Measurements from ENCODE around the gene NLRC3.

NLRC3 gene

DNA sequence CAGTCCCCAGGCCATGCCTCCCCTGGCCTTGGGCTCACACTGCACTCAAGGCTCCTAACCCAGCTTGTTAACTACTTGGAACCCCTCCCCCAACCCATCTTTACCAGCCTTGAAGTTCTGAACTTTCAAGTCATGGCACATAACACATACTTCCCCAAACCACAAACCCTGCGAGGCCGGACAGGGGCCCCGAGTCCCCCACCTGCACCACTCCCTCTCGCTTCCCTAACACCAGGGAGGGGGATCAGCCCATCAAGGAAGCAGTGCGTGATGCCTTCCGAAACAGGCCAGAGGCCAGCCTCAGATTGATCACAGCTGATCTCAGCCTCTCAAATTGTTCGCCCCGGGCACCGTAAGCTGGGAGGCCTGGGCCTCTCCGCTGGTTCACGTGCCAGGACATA is 3.0 kb upstream of the NLRC3 start:
- no peak for DNase-seq
- Histone ChIP-seq H4K5ac (ENCODE audit: low read length) (no peak overlapping the region), H4K8ac (ENCODE audit: low read depth, low read length) (no peak overlapping the region), H3K36me3 (ENCODE audit: control insufficient read depth, insufficient read depth, low read length) (peaks cover 6% of the 10 kb centered on the region), H3K27ac (ENCODE audit: low read depth, low read length) (no peak overlapping the region), H2AK5ac (ENCODE audit: low read length) (no peak overlapping the region), H3K27me3 (ENCODE audit: insufficient read depth, low read length, poor library complexity) (no peaks in the 10 kb centered on the region), H3K56ac (ENCODE audit: low read length) (peak overlapping the region; percentile 0), H3K18ac (ENCODE audit: low read length) (no peak overlapping the region), H3K79me1 (ENCODE audit: low read length) (no peaks in the 10 kb centered on the region), H3K79me2 (ENCODE audit: control insufficient read depth, insufficient read depth, low read length) (no peaks in the 10 kb centered on the region), H2BK5ac (ENCODE audit: low read length) (no peak overlapping the region), H3K23ac (ENCODE audit: low read length) (no peak overlapping the region), H3K4me2 (ENCODE audit: low read length) (no peak overlapping the region), H3K4me1 (ENCODE audit: control insufficient read depth, low read depth, low read length) (no peaks in the 10 kb centered on the region), H2BK120ac (ENCODE audit: low read depth, low read length) (no peak overlapping the region), H3K4ac (ENCODE audit: low read depth, low read length) (no peak overlapping the region), H3K9ac (ENCODE audit: low read length) (no peak overlapping the region), H3K4me3 (ENCODE audit: low read length) (no peak overlapping the region), H2BK15ac (replicated peaks; ENCODE audit: low read depth) (no peak overlapping the region)
- WGBS (ENCODE audit: extremely low coverage, insufficient coverage, low lambda C conversion rate) = no CpG with 5 or more reads among the region's 11 CpGs

GRCh38 chr16:3579776-3580175 is 2.6 kb upstream of the NLRC3 start:
- Histone ChIP-seq H3K79me1 (ENCODE audit: low read length) (no peaks in the 10 kb centered on the region), H3K27ac (ENCODE audit: low read depth, low read length) (no peak overlapping the region), H3K36me3 (ENCODE audit: control insufficient read depth, insufficient read depth, low read length) (peaks cover 6% of the 10 kb centered on the region), H3K4me3 (ENCODE audit: low read length) (no peak overlapping the region), H4K5ac (ENCODE audit: low read length) (no peak overlapping the region), H2AK5ac (ENCODE audit: low read length) (no peak overlapping the region), H2BK5ac (ENCODE audit: low read length) (no peak overlapping the region), H2BK120ac (ENCODE audit: low read depth, low read length) (no peak overlapping the region), H4K8ac (ENCODE audit: low read depth, low read length) (no peak overlapping the region), H3K23ac (ENCODE audit: low read length) (no peak overlapping the region), H3K56ac (ENCODE audit: low read length) (peak overlapping the region; percentile 0), H3K9ac (ENCODE audit: low read length) (no peak overlapping the region), H2BK15ac (replicated peaks; ENCODE audit: low read depth) (no peak overlapping the region), H3K79me2 (ENCODE audit: control insufficient read depth, insufficient read depth, low read length) (no peaks in the 10 kb centered on the region), H3K18ac (ENCODE audit: low read length) (no peak overlapping the region), H3K4ac (ENCODE audit: low read depth, low read length) (no peak overlapping the region), H3K27me3 (ENCODE audit: insufficient read depth, low read length, poor library complexity) (no peaks in the 10 kb centered on the region), H3K4me1 (ENCODE audit: control insufficient read depth, low read depth, low read length) (no peaks in the 10 kb centered on the region), H3K4me2 (ENCODE audit: low read length) (no peak overlapping the region)
- WGBS (ENCODE audit: extremely low coverage, insufficient coverage, low lambda C conversion rate) = no CpG with 5 or more reads among the region's 7 CpGs
- DNase-seq = no peak

- Histone ChIP-seq H2BK120ac (ENCODE audit: low read depth, low read length) (no peak overlapping the region), H3K4me2 (ENCODE audit: low read length) (no peak overlapping the region), H3K27me3 (ENCODE audit: insufficient read depth, low read length, poor library complexity) (no peaks in the 10 kb centered on the region), H3K79me1 (ENCODE audit: low read length) (no peaks in the 10 kb centered on the region), H2BK5ac (ENCODE audit: low read length) (no peak overlapping the region), H3K4ac (ENCODE audit: low read depth, low read length) (peak overlapping the region; percentile 24), H3K4me1 (ENCODE audit: control insufficient read depth, low read depth, low read length) (no peaks in the 10 kb centered on the region), H4K8ac (ENCODE audit: low read depth, low read length) (no peak overlapping the region), H3K23ac (ENCODE audit: low read length) (no peak overlapping the region), H3K79me2 (ENCODE audit: control insufficient read depth, insufficient read depth, low read length) (no peaks in the 10 kb centered on the region), H3K56ac (ENCODE audit: low read length) (peak overlapping the region; percentile 88), H3K18ac (ENCODE audit: low read length) (no peak overlapping the region), H3K9ac (ENCODE audit: low read length) (peak overlapping the region; percentile 64), H2BK15ac (replicated peaks; ENCODE audit: low read depth) (no peak overlapping the region), H3K27ac (ENCODE audit: low read depth, low read length) (no peak overlapping the region), H3K4me3 (ENCODE audit: low read length) (no peak overlapping the region), H3K36me3 (ENCODE audit: control insufficient read depth, insufficient read depth, low read length) (peaks cover 4% of the 10 kb centered on the region), H4K5ac (ENCODE audit: low read length) (no peak overlapping the region), H2AK5ac (ENCODE audit: low read length) (no peak overlapping the region)
- peak; percentile 47 for DNase-seq
- no CpG with 5 or more reads among the region's 20 CpGs for WGBS (ENCODE audit: extremely low coverage, insufficient coverage, low lambda C conversion rate)
These were observed 1.7 kb upstream of the NLRC3 start for GRCh38 chr16:3578610-3579551.

DNA sequence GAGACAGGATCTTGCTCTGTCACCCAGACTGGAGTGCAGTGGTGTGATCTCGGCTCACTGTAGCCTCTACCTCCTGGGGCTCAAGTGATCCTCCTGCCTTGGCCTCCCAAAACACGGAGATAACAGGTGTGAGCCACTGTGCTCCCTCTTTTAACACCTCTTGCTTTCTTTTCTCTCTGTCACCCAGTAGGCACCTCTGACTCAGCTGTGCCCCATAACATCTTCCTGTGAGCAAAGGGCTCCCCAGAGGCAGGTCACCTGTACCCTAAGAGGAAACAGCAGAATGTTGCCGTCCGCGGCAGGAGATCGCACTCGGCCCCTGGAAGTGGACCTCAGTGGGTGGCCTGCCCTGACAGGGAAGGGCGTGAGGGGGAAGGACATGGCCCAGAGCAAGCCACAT is 918 bp upstream of the NLRC3 start:
- Histone ChIP-seq H3K9ac (ENCODE audit: low read length) (no peak overlapping the region), H2BK5ac (ENCODE audit: low read length) (no peak overlapping the region), H3K4me1 (ENCODE audit: control insufficient read depth, low read depth, low read length) (no peaks in the 10 kb centered on the region), H3K4ac (ENCODE audit: low read depth, low read length) (no peak overlapping the region), H2BK120ac (ENCODE audit: low read depth, low read length) (no peak overlapping the region), H3K18ac (ENCODE audit: low read length) (no peak overlapping the region), H3K4me3 (ENCODE audit: low read length) (no peak overlapping the region), H2AK5ac (ENCODE audit: low read length) (no peak overlapping the region), H3K23ac (ENCODE audit: low read length) (no peak overlapping the region), H2BK15ac (replicated peaks; ENCODE audit: low read depth) (no peak overlapping the region), H3K27me3 (ENCODE audit: insufficient read depth, low read length, poor library complexity) (no peaks in the 10 kb centered on the region), H3K27ac (ENCODE audit: low read depth, low read length) (no peak overlapping the region), H4K8ac (ENCODE audit: low read depth, low read length) (no peak overlapping the region), H3K79me1 (ENCODE audit: low read length) (no peaks in the 10 kb centered on the region), H3K79me2 (ENCODE audit: control insufficient read depth, insufficient read depth, low read length) (no peaks in the 10 kb centered on the region), H3K56ac (ENCODE audit: low read length) (peak overlapping the region; percentile 5), H3K36me3 (ENCODE audit: control insufficient read depth, insufficient read depth, low read length) (peaks cover 2% of the 10 kb centered on the region), H3K4me2 (ENCODE audit: low read length) (no peak overlapping the region), H4K5ac (ENCODE audit: low read length) (no peak overlapping the region)
- DNase-seq = no peak
- WGBS (ENCODE audit: extremely low coverage, insufficient coverage, low lambda C conversion rate) = no CpG with 5 or more reads among the region's 8 CpGs

DNA sequence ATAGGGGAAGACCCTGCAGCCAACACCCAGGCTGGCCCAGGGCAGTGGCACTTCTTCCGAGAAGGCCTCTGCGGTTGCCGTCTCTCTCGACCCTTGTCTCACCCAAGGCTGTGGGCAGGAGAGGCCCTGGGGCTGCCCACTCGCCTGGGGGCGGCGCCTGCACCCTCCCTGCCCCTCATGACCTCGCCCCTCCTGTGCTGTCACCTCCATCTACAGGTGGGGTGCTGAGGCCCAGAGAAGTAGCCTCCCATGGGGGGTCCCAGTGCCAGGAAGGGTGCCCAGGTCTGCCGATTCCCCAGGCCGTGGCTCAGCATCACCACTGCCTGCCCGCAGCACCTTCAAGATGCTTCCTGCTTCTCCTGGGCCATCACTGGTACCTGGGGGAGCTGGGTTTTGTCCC is 992 bp downstream of the NLRC3 start:
- no peak overlapping the region for H3K4me2 ChIP-seq (ENCODE audit: low read length)
- H2BK120ac ChIP-seq (ENCODE audit: low read depth, low read length) = no peak overlapping the region
- H3K27me3 ChIP-seq (ENCODE audit: insufficient read depth, low read length, poor library complexity) = no peaks in the 10 kb centered on the region
- no peak overlapping the region for H3K4me3 ChIP-seq (ENCODE audit: low read length)
- no peak overlapping the region for H2BK5ac ChIP-seq (ENCODE audit: low read length)
- no peak overlapping the region for H3K4ac ChIP-seq (ENCODE audit: low read depth, low read length)
- H3K23ac ChIP-seq (ENCODE audit: low read length) = no peak overlapping the region
- H3K27ac ChIP-seq (ENCODE audit: low read depth, low read length) = no peak overlapping the region
- H3K79me2 ChIP-seq (ENCODE audit: control insufficient read depth, insufficient read depth, low read length) = no peaks in the 10 kb centered on the region
- H4K5ac ChIP-seq (ENCODE audit: low read length) = no peak overlapping the region
- no peaks in the 10 kb centered on the region for H3K36me3 ChIP-seq (ENCODE audit: control insufficient read depth, insufficient read depth, low read length)
- no peaks in the 10 kb centered on the region for H3K79me1 ChIP-seq (ENCODE audit: low read length)
- no peak overlapping the region for H2AK5ac ChIP-seq (ENCODE audit: low read length)
- no peak for DNase-seq
- no peaks in the 10 kb centered on the region for H3K4me1 ChIP-seq (ENCODE audit: control insufficient read depth, low read depth, low read length)
- no peak overlapping the region for H3K56ac ChIP-seq (ENCODE audit: low read length)
- H3K18ac ChIP-seq (ENCODE audit: low read length) = no peak overlapping the region
- no peak overlapping the region for H2BK15ac ChIP-seq (replicated peaks; ENCODE audit: low read depth)
- WGBS (ENCODE audit: extremely low coverage, insufficient coverage, low lambda C conversion rate) = no CpG with 5 or more reads among the region's 11 CpGs
- H4K8ac ChIP-seq (ENCODE audit: low read depth, low read length) = no peak overlapping the region
- H3K9ac ChIP-seq (ENCODE audit: low read length) = no peak overlapping the region
